ENCODE data around the gene SLC25A41.

SLC25A41 gene

DNA sequence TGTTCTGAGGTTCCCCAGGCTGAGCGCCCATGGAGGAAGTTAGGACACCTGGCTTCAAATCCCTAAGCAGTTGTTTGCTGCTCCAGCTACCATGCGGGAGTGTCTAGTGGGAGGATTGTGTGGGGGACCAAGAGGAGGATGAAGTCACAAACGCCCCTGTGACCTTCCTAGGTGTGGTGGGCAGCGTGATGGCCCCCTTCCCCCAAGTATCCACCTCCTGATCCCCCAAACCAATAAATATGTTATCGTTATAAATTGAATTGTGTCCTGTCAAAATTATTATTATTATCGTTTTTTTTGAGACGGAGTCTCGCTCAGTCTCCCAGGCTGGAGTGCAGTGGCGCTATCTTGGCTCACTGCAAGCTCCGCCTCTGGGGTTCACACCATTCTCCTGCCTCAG is at the start of gene SLC25A41:
Gene SLC25A41 (minus strand): TSS at position 101 of the 400 bp plus-strand sequence. CDS start 70 bp downstream, at position 31.
- no peak for DNase-seq

DNA sequence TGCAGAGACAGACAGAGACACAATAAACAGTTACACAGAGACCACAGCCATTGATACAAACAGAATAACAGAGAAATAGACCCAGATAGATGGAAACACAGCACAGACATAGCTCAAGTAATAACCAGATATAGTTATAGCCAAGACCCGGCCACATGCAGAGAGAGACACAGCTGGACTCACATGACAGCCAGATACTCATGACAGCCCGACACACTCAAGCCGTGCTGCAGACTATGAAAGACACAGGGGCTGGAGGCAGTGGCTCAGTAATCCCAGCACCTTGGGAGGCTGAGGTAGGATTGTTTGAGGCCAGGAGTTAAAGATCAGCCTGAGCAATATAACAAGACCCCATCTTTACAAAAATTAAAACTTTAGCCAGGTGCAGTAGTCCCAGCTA is 49.7 kb upstream of the SLC25A41 start:
- no peak for DNase-seq

DNA sequence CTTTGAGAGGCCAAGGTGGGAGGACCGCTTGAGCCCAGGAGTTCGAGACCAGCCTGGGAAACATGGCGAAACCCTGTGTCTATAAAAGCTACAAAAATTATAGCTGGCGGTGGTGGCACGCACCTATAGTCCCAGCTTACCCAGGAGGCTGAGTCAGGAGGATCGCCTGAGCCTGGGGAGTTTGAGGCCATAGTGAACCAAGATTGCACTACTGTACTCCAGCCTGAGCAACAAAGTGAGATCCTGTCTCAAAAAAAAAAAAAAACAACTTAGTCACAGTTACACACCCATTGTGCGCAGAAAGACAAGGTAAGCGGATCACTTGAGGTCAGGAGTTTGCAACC is 48.8 kb upstream of the SLC25A41 start:
- no peak for DNase-seq

DNA sequence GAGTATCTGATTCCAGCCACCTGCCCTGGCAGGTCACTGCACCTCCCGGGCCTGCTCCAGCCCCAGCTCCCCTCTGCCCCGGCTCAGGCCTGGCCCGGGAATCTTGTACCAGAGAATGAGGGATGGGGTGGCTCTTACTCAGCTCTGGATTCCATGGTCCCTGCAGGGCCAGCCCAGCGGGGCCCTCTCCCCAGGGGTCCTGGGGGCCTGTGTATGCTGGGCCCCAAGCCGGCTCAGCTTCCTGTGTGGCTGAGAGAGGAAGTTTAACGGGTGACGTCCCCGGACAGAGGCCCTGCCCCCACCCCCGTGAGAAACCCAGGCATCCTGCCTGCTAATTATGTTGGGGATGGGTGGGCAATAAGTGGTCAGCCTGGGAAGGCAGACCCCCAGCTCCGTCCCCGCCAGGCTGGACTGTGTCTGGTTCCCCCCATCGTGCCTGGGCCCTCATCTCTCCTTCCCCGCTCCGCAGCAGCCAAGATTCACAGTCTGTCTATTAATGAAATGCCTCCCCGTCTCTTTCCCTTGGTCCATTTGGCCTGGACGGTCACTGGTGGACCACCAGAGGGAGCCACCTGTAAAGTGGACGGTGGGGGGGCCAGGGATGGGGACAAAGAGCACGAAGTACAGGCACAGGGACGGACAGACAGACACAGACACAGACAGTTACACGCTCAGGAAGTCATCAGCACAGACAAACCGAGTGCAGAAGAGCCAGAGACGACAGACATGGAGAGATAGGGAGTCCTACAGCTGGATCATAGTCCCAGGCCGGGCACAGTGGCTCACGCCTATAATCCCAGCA is 48.2 kb upstream of the SLC25A41 start, which contains the start of gene DENND1C:
Gene DENND1C (minus strand): TSS at position 247 of the 802 bp plus-strand sequence. CDS start 92 bp downstream, at position 155.
- DNase-seq: peak; percentile 29

DNA sequence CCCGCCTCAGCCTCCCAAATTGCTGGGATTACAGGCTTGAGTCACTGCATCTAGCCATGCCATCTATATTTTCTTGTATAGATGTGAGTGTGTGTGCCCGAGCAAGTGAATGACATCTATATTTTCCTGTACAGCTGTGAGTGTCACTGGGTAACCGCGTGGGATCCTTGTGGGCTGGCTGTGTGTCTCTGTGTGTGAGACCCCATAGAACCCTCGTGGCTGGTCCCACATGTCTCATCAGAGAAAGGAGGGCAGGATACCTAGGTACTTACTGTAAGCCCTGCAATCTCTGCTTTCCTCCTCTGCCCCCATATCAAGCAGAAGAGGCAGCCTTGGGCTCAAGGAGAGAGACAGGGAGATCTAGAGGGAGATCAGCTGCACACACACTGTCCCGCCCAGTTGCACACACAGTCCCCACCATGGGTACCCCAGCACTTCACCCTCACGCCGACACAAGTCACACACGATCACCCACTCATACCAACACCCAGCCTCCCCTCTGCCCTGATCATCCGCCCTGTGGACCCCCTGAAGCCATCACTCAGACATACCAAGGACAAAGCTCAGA is 47.4 kb upstream of the SLC25A41 start:
- DNase-seq: no peak

DNA sequence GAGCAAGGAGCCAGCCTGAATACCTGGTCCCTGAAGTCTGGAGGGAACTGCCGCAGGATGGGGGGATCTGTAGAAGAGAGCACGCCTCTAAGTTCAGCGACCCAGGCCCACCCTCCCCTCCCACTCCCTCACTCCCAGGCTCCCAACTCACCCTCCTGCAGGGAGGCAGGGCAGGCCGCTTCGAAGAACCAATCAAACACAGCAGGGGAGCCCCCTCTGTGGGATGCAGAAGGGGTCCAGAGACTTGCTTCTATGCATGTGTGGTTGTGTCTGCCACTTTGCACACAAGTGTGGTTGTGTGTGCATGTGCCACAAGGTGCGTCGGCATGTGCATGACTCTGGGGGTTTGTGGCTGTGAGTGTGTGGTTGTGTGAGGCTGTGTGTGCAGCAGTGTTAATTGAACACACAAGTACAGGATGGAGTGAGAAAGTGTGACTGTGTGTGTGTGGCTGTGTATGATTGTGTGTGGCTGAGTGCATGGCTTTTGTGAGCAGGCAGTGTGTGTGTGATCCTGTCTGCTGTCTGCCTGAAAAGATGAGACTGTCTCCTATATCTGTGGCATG is 46.4 kb upstream of the SLC25A41 start:
- no peak for DNase-seq

DNA sequence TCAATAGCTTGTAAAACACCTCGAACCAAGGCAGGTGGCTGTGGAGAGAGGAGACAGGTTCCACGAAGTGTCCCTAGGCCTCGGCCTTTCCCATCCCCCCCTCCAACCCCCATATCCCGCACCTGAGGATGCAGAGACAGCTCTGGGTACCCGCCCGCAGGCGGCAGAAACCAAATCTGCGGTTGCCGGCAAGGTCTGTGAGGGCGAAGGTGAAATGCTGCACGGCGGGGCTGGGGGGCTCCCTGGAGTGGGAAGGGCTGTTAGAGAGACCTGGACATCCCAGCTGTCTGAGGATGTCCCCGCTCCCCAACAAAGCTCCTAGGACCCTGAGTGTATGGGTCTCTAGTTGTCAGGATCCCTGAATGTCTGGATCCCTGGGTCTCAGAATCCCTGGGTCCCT is 45.3 kb upstream of the SLC25A41 start:
- DNase-seq: no peak

DNA sequence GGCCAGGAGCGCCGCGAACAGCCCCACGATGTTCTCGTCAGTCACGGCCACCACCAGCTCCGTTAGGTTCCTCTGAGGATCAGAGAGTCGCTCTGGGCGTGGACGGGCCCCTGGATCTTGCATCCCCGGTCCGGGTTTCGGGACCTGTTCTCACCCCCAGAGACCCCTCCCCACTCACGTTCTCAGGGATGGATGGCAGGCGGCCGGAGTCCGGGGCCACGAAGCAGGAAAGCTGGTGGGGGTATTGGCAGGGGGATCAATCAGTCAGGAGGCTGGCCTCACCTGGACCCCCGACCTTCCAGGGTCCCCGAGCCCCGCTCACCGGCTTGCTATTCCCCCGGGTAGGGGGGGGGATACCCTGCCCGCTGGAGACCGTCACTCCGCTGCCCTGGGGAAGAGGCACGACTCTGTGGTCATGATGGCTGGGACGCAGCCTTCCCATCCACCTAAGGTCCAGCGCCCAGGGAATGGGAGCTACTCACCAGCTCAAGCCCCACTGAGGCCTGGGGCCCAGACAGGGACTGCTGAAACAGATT is 43.4 kb upstream of the SLC25A41 start:
- no peak for DNase-seq

DNA sequence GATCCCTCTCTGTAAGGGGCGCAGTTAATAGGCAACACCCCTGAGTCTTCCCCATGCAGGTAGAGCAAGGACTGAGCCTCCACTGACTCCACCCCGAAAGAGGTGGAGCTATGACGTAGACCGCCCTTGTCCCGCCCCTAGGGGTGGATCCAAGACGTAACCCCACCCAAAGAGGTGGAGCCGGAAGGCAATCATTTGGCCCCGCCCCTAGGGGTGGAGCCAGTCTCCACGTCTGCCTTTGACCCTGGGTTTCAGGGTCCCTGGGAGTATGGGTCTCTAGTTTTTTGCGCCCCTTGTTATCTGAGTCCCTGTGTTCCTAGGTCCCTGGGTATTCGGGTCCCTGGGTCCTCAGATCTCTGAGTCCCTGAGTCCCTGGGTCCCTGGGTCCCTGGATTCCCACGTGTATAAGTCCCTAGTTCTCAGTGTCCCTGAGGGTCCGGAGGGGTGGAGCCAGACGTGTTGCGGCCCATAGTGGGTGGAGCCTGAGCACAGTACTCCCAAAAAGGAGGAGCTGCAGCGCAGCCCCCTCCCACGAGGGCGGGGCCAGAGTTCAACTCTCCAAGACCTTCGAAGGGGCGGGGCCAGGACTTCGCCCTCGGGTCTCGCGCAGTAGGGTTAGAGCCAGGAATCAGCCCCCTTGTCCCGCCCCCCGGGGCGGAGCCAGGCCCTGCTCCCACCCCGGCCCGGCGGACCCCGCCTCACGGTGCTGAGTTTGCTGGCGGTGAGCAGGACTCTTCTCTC is 42.8 kb upstream of the SLC25A41 start:
- peak; percentile 96 for DNase-seq

DNA sequence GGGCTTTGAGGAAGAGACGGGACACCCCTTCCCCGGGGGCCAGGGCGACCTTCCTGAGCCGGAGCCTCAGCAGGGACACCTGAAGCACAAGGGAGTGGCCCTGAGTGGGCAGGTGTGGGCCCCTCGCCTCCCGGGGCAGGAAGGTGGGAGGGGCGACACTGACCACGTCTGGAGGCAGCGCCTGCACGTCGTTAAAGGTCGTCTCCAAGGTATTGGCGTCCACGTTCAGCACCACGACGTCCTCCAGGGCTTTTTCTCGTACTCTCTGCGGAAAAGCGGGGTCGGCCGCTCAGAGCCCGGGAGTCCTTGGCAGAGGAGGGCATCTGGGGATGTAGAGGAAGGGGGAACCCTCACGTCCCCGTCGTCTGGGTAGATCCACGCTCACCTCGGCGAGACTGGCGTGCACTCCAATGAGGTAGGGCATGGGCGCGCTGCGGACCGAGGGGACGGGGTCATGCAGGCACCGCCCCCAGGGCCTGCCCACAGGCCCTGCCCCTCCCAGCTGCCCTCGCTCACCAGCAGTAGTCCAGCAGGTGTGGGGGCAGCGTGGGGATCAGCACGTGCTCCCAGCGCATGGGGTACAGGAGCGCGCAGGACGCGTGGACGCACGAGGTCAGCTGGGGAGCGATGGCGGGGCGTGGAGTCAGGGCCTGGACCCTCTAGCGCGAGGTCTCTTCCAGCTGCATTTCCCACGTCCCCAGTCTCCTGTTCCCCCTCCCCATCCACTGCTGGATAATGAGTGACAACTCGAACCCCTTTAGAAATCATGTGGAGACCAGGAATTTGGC is 42.0 kb upstream of the SLC25A41 start:
- DNase-seq: no peak

DNA sequence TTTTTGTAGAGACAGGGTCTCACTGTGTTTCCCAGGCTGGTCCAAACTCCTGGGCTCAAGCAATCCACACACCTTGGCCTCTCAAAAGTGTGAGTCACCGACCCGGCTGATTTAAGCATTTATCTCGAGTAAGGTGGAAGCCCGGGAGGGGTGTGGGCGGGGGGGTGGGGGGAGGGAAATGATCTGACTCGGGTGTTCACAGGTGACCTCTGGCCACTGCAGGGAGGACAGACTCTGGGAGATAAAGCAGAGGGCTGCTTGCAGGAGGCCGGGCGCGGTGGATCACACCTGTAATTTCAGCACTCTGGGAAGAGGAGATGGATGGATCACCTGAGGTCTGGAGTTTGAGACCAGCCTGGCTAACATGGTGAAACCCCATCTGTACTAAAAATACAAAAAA is 40.1 kb upstream of the SLC25A41 start:
- no peak for DNase-seq

DNA sequence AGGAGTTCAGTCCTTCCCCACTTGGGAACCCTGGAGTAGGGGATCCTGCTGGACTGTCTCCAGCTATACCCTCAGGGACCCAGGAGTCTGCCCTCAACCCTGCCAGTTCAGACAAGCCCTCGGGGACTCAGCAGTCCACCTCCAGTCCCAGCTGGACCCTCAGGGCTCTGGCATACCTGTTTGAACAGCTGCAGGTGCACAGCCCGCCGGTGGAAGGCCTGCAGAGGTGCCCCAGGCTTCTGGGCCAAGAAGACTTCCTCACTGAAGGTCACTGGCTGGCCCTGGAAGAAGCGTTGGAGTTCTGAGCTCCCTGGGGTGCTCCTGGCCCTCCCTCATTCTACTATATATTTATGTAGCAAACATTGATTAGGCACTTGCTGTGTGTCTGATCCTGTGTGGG is 39.1 kb upstream of the SLC25A41 start:
- no peak for DNase-seq

DNA sequence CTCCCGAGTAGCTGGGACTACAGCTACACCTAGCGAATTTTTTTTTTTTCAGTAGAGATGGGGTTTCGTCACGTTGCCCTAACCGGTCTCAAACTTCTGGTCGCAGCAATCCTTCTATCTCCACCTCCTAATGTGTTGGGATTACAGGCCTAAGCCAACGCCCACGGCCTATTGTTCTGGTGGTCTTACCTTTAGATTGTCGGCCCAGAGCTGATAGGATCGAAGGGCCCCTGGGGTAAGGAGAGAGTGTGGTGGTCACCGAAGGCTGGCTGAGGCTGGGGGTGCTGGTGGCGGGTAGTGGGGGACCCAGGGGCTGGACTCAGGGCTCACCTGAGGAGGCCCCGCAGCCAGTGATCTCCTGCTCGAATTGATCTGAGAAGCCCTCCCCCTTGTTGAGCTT is 37.5 kb upstream of the SLC25A41 start:
- DNase-seq: no peak

DNA sequence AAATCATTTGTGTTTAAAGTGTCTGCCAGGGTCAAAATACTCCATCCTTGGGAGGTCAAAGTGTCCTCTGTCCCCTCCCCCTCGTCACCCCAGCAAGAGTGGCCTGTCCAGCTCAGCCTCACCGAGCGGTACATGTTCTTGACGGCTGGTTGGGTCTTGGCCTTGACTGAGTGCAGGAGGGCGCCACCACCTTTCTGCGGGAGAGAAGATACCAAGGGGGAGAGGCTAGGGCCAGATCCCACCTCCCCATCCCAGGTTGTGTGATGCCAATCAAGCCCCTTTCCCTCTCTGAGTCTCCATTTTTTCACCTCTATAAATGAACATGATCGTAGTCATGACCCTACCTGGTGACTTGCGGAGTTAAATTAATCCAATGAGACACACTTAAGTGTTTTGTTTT is 36.6 kb upstream of the SLC25A41 start:
- no peak for DNase-seq

DNA sequence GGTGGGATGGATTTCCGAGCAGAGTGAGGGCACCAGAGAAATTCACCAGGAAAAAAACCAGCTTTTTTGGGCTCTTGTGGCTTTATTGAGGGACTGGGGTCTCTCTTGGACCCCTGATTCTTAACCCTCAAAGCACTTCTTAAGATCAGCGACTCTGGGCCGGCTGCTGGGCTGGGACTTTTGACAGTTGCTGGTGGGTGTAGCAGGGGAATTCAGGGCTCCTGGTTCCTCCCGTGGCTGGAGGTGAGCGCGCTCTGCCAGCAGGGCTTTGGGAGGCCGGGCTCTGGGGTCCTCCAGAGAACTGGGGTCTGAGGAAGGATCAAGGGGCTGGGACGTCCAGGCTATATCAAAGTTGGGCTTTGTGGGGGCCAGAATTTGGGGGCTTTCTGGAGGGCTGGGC is 33.8 kb upstream of the SLC25A41 start:
- no peak for DNase-seq

DNA sequence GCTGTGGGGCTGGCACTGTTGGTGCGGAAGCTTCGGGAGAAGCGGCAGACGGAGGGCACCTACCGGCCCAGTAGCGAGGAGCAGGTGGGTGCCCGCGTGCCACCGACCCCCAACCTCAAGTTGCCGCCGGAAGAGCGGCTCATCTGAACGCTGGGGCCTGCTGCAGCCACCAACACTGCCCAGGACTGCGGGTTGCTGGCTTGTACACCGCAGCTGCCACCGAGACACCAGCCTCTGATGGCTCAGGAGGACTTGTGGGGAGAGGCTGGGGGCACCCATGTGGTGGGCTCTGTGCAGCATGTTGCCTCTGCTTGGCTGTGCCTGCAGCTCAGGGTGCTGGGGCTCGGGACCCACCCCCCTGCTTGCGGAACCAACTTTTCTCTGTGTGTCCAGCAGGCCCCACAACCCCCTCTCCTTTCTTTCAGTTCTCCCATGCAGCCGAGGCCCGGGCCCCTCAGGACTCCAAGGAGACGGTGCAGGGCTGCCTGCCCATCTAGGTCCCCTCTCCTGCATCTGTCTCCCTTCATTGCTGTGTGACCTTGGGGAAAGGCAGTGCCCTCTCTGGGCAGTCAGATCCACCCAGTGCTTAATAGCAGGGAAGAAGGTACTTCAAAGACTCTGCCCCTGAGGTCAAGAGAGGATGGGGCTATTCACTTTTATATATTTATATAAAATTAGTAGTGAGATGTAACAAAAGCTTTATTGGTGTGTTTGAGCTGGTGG is 33.1 kb upstream of the SLC25A41 start:
- DNase-seq: no peak

DNA sequence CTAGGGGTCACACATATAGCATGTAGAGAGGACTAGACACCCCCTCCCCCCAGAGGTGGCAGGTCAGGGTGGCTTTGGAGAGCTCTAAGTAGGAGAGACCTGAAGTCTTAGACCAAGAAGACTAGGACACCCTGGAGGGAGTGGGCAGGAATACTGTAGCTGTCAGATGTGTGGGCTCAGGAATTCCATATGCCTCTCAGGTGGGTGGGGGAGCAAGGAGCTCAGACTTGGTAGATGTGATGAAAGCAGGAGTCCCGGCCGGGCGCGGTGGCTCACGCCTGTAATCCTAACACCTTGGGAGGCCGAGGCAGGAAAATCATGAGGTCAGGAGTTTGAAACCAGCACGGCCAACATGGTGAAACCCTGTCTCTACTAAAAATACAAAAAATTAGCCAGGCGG is 32.1 kb upstream of the SLC25A41 start:
- no peak for DNase-seq

DNA sequence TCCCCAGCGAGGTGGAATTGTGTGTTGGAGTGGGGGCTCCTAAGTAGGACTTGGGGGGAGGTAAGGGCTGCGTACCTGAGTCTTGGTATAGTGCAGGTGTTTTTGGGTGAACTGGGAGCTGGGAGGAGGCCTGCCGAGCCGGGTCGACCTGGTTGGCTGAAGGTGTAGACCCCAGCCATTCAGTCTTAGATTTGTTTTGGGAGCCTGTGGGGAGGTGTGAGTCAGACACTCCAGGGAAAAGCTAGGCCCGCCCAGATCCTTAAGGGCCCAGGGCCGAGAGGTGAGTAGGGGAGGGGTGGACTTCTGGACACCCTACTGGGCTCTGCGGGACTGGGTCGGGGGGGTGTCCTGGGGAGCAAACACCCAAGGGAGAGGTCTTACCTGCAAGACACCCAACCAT is 31.4 kb upstream of the SLC25A41 start:
- no peak for DNase-seq

DNA sequence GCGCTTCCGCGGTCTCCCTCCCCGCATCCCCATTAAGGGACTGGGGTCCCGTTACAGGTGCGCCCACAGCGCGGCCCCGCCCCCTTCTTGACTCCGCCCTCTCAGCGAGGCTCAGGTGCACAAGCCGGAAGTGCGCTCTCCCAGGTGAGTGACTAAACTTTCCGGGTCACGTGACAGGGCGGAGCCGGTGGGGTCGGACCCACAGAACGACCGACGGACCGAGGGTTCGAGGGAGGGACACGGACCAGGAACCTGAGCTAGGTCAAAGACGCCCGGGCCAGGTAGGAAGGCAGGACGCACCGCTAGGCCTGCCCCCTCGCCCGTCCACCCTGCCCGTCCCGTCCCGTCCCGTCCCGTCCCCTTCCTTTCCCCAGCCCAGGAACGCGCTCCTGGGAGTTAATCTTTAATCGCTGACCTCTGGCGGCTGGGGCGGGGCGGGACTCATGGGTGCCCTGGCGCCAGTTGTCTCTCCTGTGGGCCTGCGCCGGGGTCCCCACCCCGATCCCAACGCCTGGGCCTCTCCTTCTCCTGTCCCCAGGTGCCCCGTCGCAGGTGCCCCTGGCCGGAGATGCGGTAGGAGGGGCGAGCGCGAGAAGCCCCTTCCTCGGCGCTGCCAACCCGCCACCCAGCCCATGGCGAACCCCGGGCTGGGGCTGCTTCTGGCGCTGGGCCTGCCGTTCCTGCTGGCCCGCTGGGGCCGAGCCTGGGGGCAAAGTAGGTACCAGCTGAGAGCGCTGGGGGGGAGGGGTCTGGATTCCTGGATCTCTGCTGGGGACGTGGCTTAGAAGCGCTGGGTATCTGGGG is 30.7 kb upstream of the SLC25A41 start, which contains the start of gene CRB3:
Gene CRB3 (plus strand): TSS at position 202 of the 804 bp plus-strand sequence. CDS start 431 bp downstream, at position 633.
- no peak for DNase-seq

DNA sequence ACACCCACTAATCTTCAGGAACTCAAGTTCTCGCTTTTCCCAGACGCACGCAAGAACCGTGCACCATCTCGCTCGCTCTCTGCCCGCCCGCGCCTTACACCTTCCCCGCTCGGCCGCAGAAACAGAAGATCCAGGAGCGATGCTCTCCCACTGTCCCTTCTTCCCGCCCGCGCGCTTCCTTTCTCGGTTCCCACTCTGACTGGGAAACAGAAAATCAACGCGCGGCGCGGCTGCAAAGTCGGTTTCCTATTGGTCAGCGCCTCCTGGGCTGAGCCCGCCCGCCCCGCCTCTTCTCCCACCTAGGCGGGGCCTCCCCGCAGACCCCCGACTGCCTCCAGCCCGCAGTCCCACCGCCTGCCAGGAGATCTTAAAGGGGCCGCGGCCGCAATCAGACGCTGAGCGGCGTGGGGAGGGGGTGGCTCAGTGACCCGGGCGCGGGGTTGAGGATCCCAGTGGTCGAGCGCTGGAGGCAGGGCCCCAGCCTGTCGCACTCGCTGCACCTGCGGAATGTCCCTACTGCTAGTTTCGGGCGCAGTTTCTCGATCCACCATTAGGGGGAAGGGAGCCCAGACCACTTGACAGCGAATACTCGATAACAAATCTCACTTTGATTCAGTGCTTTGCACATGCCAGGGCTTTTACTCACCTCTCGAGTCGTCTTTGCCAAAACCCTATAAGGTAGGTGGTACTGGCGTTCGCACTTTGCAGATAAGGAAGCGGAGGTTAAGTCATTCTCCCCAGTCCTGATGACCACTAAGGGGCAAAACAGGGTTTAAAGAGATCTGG is 26.7 kb upstream of the SLC25A41 start:
- peak; percentile 89 for DNase-seq
